ENCODE measurements around the gene HIP1.

The HIP1 gene

DNA sequence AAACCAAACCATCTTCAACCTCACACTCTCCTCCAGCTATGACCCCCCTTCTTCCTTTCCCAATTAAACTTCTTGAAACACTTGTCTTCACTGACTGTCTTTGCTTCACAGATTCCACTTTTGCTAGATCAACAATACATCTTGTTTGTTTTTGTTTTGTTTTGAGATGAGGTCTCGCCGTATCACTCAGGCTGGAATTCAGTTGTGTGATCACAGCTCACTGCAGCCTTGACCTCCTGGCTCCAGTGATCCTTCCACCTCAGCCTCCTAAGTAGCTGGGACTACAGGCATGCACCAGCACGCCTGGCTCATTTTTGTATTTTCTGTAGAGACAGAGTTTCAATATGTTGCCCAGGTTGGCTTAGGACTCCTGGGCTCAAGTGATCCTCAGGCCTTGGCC, 59.7 kb downstream of the HIP1 start:
- no peak for TF ChIP-seq CTCF (conservative IDR thresholded peaks at IDR 0.05; ENCODE audit: low read depth, low read length)

GRCh38 chr7:75669579-75669978, 69.2 kb downstream of the HIP1 start:
- TF ChIP-seq CTCF (conservative IDR thresholded peaks at IDR 0.05; ENCODE audit: low read depth, low read length) = no peak
- DNase-seq (ENCODE audit: low read depth) = no peak
- H3K4me3 ChIP-seq (ENCODE audit: low read depth, low read length) = no peak overlapping the region

More for the DNA sequence above, 59.7 kb downstream of the HIP1 start:
- H3K4me3 ChIP-seq (ENCODE audit: low read depth, low read length) = no peak overlapping the region
- DNase-seq (ENCODE audit: low read depth) = no peak

DNA sequence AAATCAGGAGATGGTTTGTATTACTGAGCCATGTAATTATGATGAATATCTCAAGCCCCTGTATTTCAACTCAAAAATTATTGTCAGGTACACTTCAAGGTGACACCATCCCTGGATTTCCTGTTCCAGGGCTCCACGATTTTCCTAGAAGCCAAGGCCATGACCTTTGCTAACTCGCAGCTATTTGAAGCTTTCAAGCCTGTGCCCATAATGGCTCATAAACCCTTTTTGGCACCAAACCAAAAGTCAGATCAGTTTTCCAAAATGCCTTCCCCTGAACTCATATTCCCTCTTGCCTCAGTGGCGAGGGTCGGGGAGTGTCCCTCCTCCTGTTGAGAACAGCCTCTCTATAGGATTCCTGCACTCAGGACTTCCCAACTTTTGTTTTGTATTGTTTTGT, 70.8 kb downstream of the HIP1 start:
- no peak for DNase-seq (ENCODE audit: low read depth)
- no peak overlapping the region for H3K4me3 ChIP-seq (ENCODE audit: low read depth, low read length)
- TF ChIP-seq CTCF (conservative IDR thresholded peaks at IDR 0.05; ENCODE audit: low read depth, low read length) = no peak

- no peak for TF ChIP-seq CTCF (conservative IDR thresholded peaks at IDR 0.05; ENCODE audit: low read depth, low read length)
- H3K4me3 ChIP-seq (ENCODE audit: low read depth, low read length) = no peak overlapping the region
These were observed 75.3 kb downstream of the HIP1 start for GRCh38 chr7:75663302-75663907.

DNA sequence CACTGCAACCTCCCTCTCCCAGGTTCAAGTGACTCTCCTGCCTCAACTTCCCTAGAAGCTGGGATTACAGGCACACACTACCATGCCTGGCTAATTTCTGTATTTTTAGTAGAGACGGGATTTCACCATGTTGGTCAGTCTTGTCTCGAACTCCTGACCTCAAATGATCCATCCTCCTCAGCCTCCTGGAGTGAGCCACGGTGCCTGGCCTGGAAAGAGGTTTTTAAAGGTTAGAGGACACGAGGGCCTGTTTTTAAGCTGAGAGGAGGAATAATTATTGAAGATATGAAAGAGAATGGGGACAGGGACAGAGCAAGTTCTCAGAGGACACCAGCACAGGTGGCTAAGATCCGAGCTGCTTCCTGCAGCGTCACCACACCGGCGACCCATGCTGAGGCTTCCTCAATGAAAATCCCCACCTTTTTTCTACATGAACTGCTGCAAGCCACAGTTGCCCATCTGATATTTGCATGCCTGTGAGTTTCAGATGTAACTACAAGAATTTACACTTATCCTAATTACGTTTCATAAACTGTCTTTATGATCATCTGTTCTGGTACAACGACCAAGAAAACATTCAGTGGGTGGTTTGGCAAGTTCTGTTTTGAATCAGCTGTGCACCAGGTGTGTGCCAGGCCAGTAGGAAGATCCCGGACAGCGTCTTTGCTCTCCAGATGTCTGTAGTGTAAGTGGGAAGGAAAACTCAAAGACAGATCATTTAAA, 76.0 kb downstream of the HIP1 start:
- H3K4me3 ChIP-seq (ENCODE audit: low read depth, low read length) = no peak overlapping the region
- no peak for DNase-seq (ENCODE audit: low read depth)
- TF ChIP-seq CTCF (conservative IDR thresholded peaks at IDR 0.05; ENCODE audit: low read depth, low read length) = no peak

More at GRCh38 chr7:75663302-75663907, 75.3 kb downstream of the HIP1 start:
- no peak for DNase-seq (ENCODE audit: low read depth)

DNA sequence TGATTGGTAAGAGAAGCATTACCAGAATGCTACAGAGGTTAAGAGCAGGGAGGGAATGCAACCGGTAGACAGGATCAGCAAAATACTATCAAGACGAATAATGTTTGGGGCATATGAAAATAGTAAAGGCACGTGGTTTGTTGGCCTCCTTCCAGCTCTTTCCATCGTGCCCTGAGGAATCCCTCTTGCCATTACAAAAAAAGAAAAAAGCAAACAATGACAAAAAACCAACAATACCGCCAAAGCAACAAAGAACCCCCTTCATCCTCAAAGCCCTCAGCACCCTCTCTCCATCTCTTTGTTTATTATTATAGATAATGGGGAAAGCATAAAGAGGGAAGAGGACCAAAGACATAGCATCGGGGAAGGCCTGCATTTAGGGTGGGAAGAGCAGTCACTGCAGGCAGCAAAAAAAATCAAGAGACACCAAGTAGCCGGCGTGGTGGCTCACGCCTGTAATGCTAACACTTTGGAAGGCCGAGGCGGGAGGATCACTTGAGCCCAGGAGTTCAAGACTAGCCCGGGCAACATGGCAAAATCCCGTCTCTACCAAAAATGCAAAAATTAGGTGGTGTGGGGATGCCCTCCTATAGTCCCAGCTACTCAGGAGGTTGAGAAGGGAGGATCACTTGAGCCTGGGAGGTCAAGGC, 78.0 kb downstream of the HIP1 start:
- TF ChIP-seq CTCF (conservative IDR thresholded peaks at IDR 0.05; ENCODE audit: low read depth, low read length) = no peak

More for the DNA sequence above, 78.0 kb downstream of the HIP1 start:
- DNase-seq (ENCODE audit: low read depth) = no peak
- H3K4me3 ChIP-seq (ENCODE audit: low read depth, low read length) = no peak overlapping the region
